ENCODE measurements around the gene EXD3.

The EXD3 gene

DNA sequence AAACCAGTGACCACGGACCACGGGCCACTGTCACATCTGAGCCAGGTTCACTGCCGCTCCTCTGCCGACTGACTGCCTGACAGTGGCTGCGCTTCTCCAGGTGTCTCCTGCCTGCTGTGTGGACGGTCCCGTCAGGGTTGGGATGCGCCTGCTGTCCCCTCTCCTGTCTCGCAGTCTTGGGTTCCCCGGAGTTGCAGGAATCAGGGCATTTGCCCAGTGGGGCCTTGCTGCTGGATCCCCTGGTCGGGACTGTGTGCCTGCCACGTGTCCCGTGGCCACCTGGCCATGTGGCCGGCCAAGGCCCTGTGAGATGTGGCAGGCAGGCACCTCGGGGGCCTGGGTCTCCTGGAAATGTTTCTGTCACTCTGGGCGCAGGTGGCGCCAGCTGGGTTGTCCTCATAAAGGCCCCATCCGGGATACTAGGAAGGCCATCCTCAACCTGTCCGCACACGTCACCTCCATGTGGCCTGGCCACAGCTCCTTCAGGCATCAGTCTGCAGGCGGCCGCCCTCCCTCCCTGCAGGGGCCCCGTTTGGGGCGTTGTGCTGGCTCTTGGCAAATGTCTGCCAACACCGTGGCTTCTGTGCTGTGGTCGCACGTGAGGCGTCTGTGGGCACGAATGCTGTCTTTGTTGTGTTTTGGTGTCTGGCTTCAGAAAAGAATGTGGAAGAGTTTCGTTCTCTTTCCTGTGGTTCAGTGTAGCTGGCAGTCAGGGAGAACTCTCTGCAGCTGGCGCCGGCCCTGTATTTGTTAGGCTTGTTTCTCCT, 151.8 kb downstream of the EXD3 start:
- TF ChIP-seq, protein P1, sequence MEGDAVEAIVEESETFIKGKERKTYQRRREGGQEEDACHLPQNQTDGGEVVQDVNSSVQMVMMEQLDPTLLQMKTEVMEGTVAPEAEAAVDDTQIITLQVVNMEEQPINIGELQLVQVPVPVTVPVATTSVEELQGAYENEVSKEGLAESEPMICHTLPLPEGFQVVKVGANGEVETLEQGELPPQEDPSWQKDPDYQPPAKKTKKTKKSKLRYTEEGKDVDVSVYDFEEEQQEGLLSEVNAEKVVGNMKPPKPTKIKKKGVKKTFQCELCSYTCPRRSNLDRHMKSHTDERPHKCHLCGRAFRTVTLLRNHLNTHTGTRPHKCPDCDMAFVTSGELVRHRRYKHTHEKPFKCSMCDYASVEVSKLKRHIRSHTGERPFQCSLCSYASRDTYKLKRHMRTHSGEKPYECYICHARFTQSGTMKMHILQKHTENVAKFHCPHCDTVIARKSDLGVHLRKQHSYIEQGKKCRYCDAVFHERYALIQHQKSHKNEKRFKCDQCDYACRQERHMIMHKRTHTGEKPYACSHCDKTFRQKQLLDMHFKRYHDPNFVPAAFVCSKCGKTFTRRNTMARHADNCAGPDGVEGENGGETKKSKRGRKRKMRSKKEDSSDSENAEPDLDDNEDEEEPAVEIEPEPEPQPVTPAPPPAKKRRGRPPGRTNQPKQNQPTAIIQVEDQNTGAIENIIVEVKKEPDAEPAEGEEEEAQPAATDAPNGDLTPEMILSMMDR (IDR thresholded peaks at IDR 0.05; ENCODE audit: borderline replicate concordance, control extremely low read depth, extremely low read depth, insufficient read depth, missing control alignments): no peak
- no peak for DNase-seq (ENCODE audit: low spot score)
- in situ Hi-C loops (cut with MboI; ENCODE audit: low sequenced_read_pairs, unreplicated experiment): no loop called here

DNA sequence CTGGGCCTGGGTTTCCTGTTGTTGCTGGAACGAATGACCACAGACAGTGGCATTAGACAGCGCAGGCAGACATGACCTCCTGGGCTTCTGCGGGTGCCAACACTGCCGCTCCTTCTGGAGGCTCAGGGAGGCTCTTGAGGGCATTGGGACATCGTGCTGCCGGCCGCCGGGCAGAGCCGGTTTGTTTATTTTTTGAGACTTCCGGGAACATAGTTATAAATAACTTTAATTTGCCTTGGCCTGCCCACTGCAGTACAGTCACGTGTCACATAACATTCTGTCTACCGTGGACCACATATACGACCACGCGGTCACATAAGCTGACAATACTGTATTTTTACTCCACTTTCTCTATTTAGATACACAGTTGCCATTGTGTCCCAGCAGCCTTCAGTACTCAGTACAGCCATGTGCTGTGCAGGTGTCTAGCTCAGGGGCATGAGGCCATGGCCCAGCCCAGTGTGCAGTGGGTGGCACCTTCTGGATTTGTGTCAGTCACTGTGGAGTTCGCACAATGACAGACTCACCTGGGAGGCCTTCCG, 153.7 kb downstream of the EXD3 start:
- TF ChIP-seq, protein P1 (IDR thresholded peaks at IDR 0.05; ENCODE audit: borderline replicate concordance, control extremely low read depth, extremely low read depth, insufficient read depth, missing control alignments): no peak
- in situ Hi-C loops (cut with MboI; ENCODE audit: low sequenced_read_pairs, unreplicated experiment): no loop called here
- DNase-seq (ENCODE audit: low spot score): peak; percentile 66

DNA sequence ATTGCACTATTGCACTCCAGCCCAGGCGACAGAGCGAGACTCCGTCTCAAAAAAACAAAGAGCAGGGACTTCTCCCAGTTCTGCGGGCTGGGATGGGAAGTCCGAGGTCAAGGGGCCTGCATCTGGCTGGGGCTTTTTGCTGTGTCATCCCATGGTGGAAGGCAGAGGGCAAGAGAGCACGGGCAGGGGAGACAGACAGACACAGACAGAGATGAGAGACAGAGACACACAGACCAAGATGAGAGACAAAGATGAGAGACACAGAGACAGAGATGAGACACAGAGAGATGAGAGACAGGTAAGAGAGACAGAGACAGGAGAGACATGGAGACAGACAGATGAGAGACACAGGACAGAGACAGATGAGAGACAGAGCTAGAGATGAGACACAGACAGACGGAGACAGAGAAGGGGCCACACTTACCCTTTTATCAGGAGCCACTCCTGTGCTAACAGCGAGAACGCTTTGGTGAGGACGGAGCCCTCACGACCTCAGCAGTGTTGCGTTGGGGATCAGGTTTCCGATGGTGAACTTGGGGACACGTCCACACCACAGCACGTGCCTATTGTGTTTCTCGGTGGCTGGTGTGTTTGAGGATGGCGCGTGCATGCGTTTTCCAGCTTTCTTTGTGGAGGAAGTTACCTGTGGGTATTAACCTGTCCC, 154.3 kb downstream of the EXD3 start:
- TF ChIP-seq, protein P1 (IDR thresholded peaks at IDR 0.05; ENCODE audit: borderline replicate concordance, control extremely low read depth, extremely low read depth, insufficient read depth, missing control alignments): no peak
- in situ Hi-C loops (cut with MboI; ENCODE audit: low sequenced_read_pairs, unreplicated experiment): no loop called here
- no peak for DNase-seq (ENCODE audit: low spot score)

DNA sequence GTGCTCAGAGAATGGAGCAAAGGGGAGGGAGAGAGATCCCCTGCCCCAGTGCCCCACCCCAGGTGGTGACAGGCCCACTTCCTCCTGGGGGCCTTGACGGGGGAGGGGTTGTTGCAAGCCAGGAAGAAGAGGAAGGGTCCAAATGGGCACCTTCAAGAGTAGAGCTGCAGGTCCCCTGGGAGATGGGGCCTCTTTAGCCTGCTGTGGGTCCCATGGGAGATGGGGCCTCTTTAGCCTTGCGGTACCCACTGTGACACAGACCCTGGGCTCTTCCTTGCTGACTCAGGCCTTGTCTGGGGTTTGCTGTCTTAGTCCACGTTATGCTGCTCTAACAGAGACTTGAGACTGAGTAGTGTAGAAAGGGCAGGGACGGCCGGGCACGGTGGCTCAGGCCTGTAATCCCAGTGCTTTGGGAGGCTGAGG, 155.0 kb downstream of the EXD3 start:
- in situ Hi-C loops (cut with MboI; ENCODE audit: low sequenced_read_pairs, unreplicated experiment): no loop called here
- TF ChIP-seq, protein P1 (IDR thresholded peaks at IDR 0.05; ENCODE audit: borderline replicate concordance, control extremely low read depth, extremely low read depth, insufficient read depth, missing control alignments): no peak
- DNase-seq (ENCODE audit: low spot score): no peak

DNA sequence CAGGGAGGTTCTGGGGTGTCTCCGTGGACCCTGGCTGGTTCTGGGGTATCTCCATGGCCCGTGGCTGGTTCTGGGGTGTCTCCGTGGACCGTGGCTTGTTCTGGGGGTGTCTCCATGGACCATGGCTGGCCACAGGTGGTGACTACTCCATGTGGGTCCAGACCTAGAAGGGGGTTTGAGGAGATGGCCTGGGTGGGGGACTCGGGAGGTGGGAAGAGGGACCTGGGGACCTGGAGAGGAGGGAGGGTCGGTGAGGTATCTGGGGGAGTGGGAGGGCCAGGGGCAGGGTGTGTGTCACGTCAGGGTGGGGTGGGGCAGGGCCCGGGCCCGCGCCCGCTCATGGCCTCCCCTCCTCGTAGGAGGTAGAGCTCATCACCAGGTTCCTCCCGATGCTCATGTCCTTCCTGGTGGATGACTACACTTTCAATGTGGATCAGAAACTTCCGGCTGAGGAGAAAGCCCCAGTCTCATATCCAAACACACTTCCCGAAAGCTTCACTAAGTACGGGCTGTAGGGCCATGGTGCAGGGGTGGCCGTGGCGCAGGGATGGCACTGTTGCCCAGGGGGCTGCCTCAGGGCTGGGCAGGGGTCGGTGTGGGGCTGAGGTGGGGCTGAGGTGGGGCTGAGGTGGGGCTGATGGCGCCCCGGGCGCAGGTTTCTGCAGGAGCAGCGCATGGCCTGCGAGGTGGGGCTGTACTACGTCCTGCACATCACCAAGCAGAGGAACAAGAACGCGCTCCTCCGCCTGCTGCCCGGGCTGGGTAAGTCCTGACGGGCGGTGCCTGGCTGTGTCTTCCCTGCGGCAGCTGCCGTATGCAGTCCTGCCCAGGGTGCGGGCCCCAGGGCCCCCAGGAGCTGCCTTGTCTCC, 156.1 kb downstream of the EXD3 start:
- TF ChIP-seq, protein P1 (IDR thresholded peaks at IDR 0.05; ENCODE audit: borderline replicate concordance, control extremely low read depth, extremely low read depth, insufficient read depth, missing control alignments): no peak
- DNase-seq (ENCODE audit: low spot score): no peak
- in situ Hi-C loops (cut with MboI; ENCODE audit: low sequenced_read_pairs, unreplicated experiment): no loop called here

DNA sequence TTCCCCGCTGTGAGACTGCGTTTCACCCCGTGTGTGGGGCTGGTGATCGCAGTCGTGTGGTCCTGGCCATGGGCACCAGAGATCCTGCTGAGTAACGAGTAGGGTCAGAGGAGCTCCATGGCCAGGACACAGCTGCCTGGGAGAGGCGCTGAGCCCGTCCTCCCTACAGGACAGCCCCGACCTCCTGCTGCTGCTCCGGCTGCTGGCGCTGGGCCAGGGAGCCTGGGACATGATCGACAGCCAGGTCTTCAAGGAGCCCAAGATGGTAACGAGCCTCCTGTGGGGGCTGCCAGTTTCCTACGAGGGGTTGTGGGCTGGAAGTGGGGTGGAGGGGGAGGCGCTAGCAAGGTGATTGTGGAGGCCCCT, 156.8 kb downstream of the EXD3 start:
- DNase-seq (ENCODE audit: low spot score): no peak
- TF ChIP-seq, protein P1 (IDR thresholded peaks at IDR 0.05; ENCODE audit: borderline replicate concordance, control extremely low read depth, extremely low read depth, insufficient read depth, missing control alignments): no peak
- in situ Hi-C loops (cut with MboI; ENCODE audit: low sequenced_read_pairs, unreplicated experiment): no loop called here
